H7 (cell line): ENCODE data around the gene UNC5C. TPM values are rescaled to one million over a fixed set of nuclear protein-coding genes. Genes with fewer than 3 reads are reported as not detected.

ENCODE experiments used
- DNase-seq: peaks from one replicate; pipeline ENCODE4 v3.0.0; 2012
- H3K27me3 ChIP-seq: 2 replicates; pipeline ENCODE4 v1.6.0; 2011; ENCODE audit warnings: mild to moderate bottlenecking, low read length; ENCODE audit not compliant: control insufficient read depth, insufficient read depth
- H3K36me3 ChIP-seq: replicated peaks from 2 replicates; pipeline ENCODE4 v1.5.1; 2011; ENCODE audit warnings: low read length; ENCODE audit not compliant: control insufficient read depth, insufficient read depth
- H3K4me3 ChIP-seq: 2 replicates; pipeline ENCODE4 v1.5.1; 2011; ENCODE audit warnings: low read depth, mild to moderate bottlenecking, control low read depth, low read length, moderate library complexity; ENCODE audit not compliant: insufficient read depth
- total RNA-seq: library from RNA; depleted of rRNA; stranded (reverse); fragments of >200 nt; shearing (Covaris generic); gene quantifications from 2 replicates; pipeline ENCODE4 v1.2.3, GENCODE V29; 2014

Gene UNC5C
- total RNA-seq, 1 experiment from 2014 or later, result 0.45 TPM

GRCh38 chr4:95537863-95538488, 10.8 kb downstream of the UNC5C start:
- DNase-seq, result no peak
- Histone ChIP-seq H3K36me3 (no peaks in the 10 kb centered on the region), H3K4me3 (no peak overlapping the region), H3K27me3 (no peaks in the 10 kb centered on the region)

GRCh38 chr4:95537191-95537590, 11.6 kb downstream of the UNC5C start:
- no peak for DNase-seq
- H3K4me3 ChIP-seq, result no peak overlapping the region
- no peaks in the 10 kb centered on the region for H3K36me3 ChIP-seq
- H3K27me3 ChIP-seq, result no peaks in the 10 kb centered on the region

GRCh38 chr4:95536650-95537049, 12.1 kb downstream of the UNC5C start:
- Histone ChIP-seq H3K36me3 (no peaks in the 10 kb centered on the region), H3K27me3 (no peaks in the 10 kb centered on the region), H3K4me3 (no peak overlapping the region)
- no peak for DNase-seq

GRCh38 chr4:95535180-95535579, 13.6 kb downstream of the UNC5C start:
- DNase-seq, result no peak
- Histone ChIP-seq H3K36me3 (no peaks in the 10 kb centered on the region), H3K4me3 (no peak overlapping the region), H3K27me3 (no peaks in the 10 kb centered on the region)

GRCh38 chr4:95534032-95534431, 14.7 kb downstream of the UNC5C start:
- H3K4me3 ChIP-seq, result no peak overlapping the region
- no peaks in the 10 kb centered on the region for H3K27me3 ChIP-seq
- no peak for DNase-seq
- H3K36me3 ChIP-seq, result no peaks in the 10 kb centered on the region

GRCh38 chr4:95533254-95533653, 15.5 kb downstream of the UNC5C start:
- H3K4me3 ChIP-seq, result no peak overlapping the region
- DNase-seq, result no peak
- H3K36me3 ChIP-seq, result no peaks in the 10 kb centered on the region
- H3K27me3 ChIP-seq, result no peaks in the 10 kb centered on the region

- Histone ChIP-seq H3K27me3 (no peaks in the 10 kb centered on the region), H3K4me3 (no peak overlapping the region), H3K36me3 (no peaks in the 10 kb centered on the region)
- no peak for DNase-seq
These were observed 16.5 kb downstream of the UNC5C start for GRCh38 chr4:95532305-95532704.

GRCh38 chr4:95531141-95531540, 17.6 kb downstream of the UNC5C start:
- DNase-seq, result no peak

GRCh38 chr4:95529946-95530345, 18.8 kb downstream of the UNC5C start:
- no peaks in the 10 kb centered on the region for H3K36me3 ChIP-seq
- H3K27me3 ChIP-seq, result no peaks in the 10 kb centered on the region
- H3K4me3 ChIP-seq, result no peak overlapping the region
- no peak for DNase-seq

More at GRCh38 chr4:95531141-95531540, 17.6 kb downstream of the UNC5C start:
- no peak overlapping the region for H3K4me3 ChIP-seq
- H3K36me3 ChIP-seq, result no peaks in the 10 kb centered on the region
- H3K27me3 ChIP-seq, result no peaks in the 10 kb centered on the region

GRCh38 chr4:95528388-95528948, 20.3 kb downstream of the UNC5C start:
- no peak for DNase-seq
- H3K4me3 ChIP-seq, result no peak overlapping the region
- H3K27me3 ChIP-seq, result no peaks in the 10 kb centered on the region
- H3K36me3 ChIP-seq, result no peaks in the 10 kb centered on the region

- DNase-seq, result no peak
- no peak overlapping the region for H3K4me3 ChIP-seq
- no peaks in the 10 kb centered on the region for H3K27me3 ChIP-seq
- no peaks in the 10 kb centered on the region for H3K36me3 ChIP-seq
These were observed 22.7 kb downstream of the UNC5C start for GRCh38 chr4:95526075-95526474.

- Histone ChIP-seq H3K4me3 (no peak overlapping the region), H3K27me3 (no peaks in the 10 kb centered on the region), H3K36me3 (no peaks in the 10 kb centered on the region)
- DNase-seq, result no peak
These were observed 24.0 kb downstream of the UNC5C start for GRCh38 chr4:95524729-95525128.

GRCh38 chr4:95524184-95524583, 24.6 kb downstream of the UNC5C start:
- DNase-seq, result no peak
- H3K27me3 ChIP-seq, result no peaks in the 10 kb centered on the region
- H3K4me3 ChIP-seq, result no peak overlapping the region
- no peaks in the 10 kb centered on the region for H3K36me3 ChIP-seq

GRCh38 chr4:95522682-95523530, 25.9 kb downstream of the UNC5C start:
- no peaks in the 10 kb centered on the region for H3K27me3 ChIP-seq
- H3K4me3 ChIP-seq, result no peak overlapping the region
- DNase-seq, result no peak
- no peaks in the 10 kb centered on the region for H3K36me3 ChIP-seq
